K562 (cell line): ENCODE measurements around the gene MAP2K7. TPM values are rescaled to one million over a fixed set of nuclear protein-coding genes. Genes with fewer than 3 reads are reported as not detected.

Experiments
- ATAC-seq: fragments of 200-7000 bp; cut with Tn5 transposase; 3 replicates; pipeline ENCODE4 v1.9.1; 2020; ENCODE audit warnings: moderate library complexity
- BruUV-seq: library from RNA; stranded (reverse); fragments of 400-500 nt; replicated peaks from 2 replicates; lab custom pipeline; 2021; lab: Mats Ljungman, UMichigan
- CTCF ChIA-PET: fragments of 300-600 bp; formaldehyde crosslinking; extraction: SDS; loops from one replicate; lab custom pipeline; 2021; ENCODE audit warnings: low intra/inter-chr PET ratio; lab: Yijun Ruan, JAX
- POLR2A ChIA-PET: fragments of 300-600, 350-650 bp; sonication (Branson Sonifier 250); formaldehyde crosslinking; extraction: SDS; loops from one replicate; lab custom pipeline; 2021; ENCODE audit warnings: antibody characterized with exemption, inconsistent platforms; lab: Yijun Ruan, JAX
- DNase-seq, 4 experiments: peaks; one replicate each; pipeline versions ENCODE4 v3.0.0 to v3.0.0-alpha.2; 2011 to 2018; ENCODE audit warnings: low spot score in 3 of 4, mixed read lengths in 3 of 4; ENCODE audit errors: extremely low read depth in 1 of 4
- FAIRE-seq: peaks from 2 replicates; lab custom pipeline; 2011; peaks lifted over from hg19 to GRCh38; lab: Jason Lieb, UNC
- H2AFZ ChIP-seq: 2 replicates; pipeline ENCODE4 v1.6.0; 2011; ENCODE audit warnings: low read depth, low read length, control low read depth, inconsistent platforms
- H3K27ac ChIP-seq: fragments of 200-600 bp; 3 replicates; pipeline ENCODE4 v1.8.0; 2011; ENCODE audit warnings: low read depth, mild to moderate bottlenecking, control low read depth, inconsistent platforms, low read length, moderate library complexity, mixed read lengths; ENCODE audit errors: extremely low read depth
- H3K27me3 ChIP-seq, 2 experiments: fragments of 300-600 bp in 1 of 2; 2 replicates in 1 of 2; 3 replicates in 1 of 2; pipeline versions ENCODE4 v1.6.0 to v1.8.0; 2011; ENCODE audit warnings: inconsistent platforms in 2 of 2, low read length in 2 of 2, mild to moderate bottlenecking in 1 of 2, mixed read lengths in 1 of 2, moderate library complexity in 1 of 2; ENCODE audit not compliant: control insufficient read depth in 2 of 2, insufficient read depth in 2 of 2
- H3K36me3 ChIP-seq: fragments of 300-600 bp; 3 replicates; pipeline ENCODE4 v1.8.0; 2011; ENCODE audit warnings: mild to moderate bottlenecking, low read length, inconsistent platforms; ENCODE audit not compliant: control insufficient read depth, insufficient read depth
- H3K4me1 ChIP-seq, 2 experiments: fragments of 200-600 bp in 1 of 2; replicated peaks in 1 of 2; 2 replicates in 1 of 2; 3 replicates in 1 of 2; pipeline versions ENCODE4 v1.5.1 to v1.8.0; 2011; ENCODE audit warnings: inconsistent platforms in 2 of 2, low read length in 2 of 2, mild to moderate bottlenecking in 1 of 2, mixed read lengths in 1 of 2, moderate library complexity in 1 of 2; ENCODE audit not compliant: control insufficient read depth in 2 of 2, insufficient read depth in 2 of 2
- H3K4me2 ChIP-seq: 2 replicates; pipeline ENCODE4 v1.6.1; 2011; ENCODE audit warnings: low read length, control low read depth, inconsistent platforms, mixed read lengths; ENCODE audit not compliant: insufficient read depth
- H3K4me3 ChIP-seq: fragments of 200-600 bp; sonication (generic), shearing (Covaris generic); 2 replicates; pipeline ENCODE4 v1.5.1; 2016; ENCODE audit warnings: control low read depth, inconsistent platforms
- H3K79me2 ChIP-seq: fragments of 200-600 bp; 3 replicates; pipeline ENCODE4 v1.8.0; 2011; ENCODE audit warnings: low read length, inconsistent platforms; ENCODE audit not compliant: control insufficient read depth, insufficient read depth
- H3K9ac ChIP-seq, 2 experiments: 2 replicates each; pipeline versions ENCODE4 v1.6.0 to v1.6.1; 2011; ENCODE audit warnings: low read depth in 2 of 2, low read length in 2 of 2, control low read depth in 1 of 2, inconsistent platforms in 1 of 2, mild to moderate bottlenecking in 1 of 2, mixed read lengths in 1 of 2; ENCODE audit not compliant: insufficient read depth in 1 of 2
- H3K9me1 ChIP-seq: one replicate; pipeline ENCODE4 v1.6.0; 2011; ENCODE audit warnings: inconsistent platforms, mild to moderate bottlenecking, low read length, moderate library complexity; ENCODE audit not compliant: control insufficient read depth, insufficient read depth
- H3K9me3 ChIP-seq: replicated peaks from 2 replicates; pipeline ENCODE4 v1.5.1; 2011; ENCODE audit warnings: low read depth, low read length, inconsistent platforms; ENCODE audit not compliant: control insufficient read depth, insufficient read depth
- H4K20me1 ChIP-seq: replicated peaks from 2 replicates; pipeline ENCODE4 v1.6.1; 2011; ENCODE audit warnings: low read length, inconsistent platforms, mixed read lengths; ENCODE audit not compliant: control insufficient read depth, insufficient read depth
- ZNF224 ChIP-seq: sonication (generic); formaldehyde crosslinking; IDR thresholded peaks from 2 replicates; pipeline ENCODE4 v1.8.0; 2022; ENCODE audit warnings: mild to moderate bottlenecking, missing genetic modification reagents
- ZNF263 ChIP-seq: sonication (generic); formaldehyde crosslinking; IDR thresholded peaks from 2 replicates; pipeline ENCODE4 v1.8.0; 2022; ENCODE audit warnings: mild to moderate bottlenecking, missing genetic modification reagents, borderline replicate concordance
- WGBS: fragments of 100-300 bp; shearing (Covaris generic); methylation state at CpG from one replicate; pipeline ENCODE4 v1.1.6; 2016; ENCODE audit warnings: low coverage, mixed read lengths; ENCODE audit not compliant: insufficient coverage; ENCODE audit errors: missing lambda C conversion rate; 5-methylcytosine and 5-hydroxymethylcytosine counted together
- in situ Hi-C: fragments of 300-500 bp; cut with MboI; formaldehyde crosslinking; loops from 4 replicates; pipeline ENCODE4 v1.15.0; 2018; ENCODE audit warnings: inconsistent platforms, mixed read lengths
- intact Hi-C: fragments of 100-400 bp; cut with micrococcal nuclease; formaldehyde crosslinking; loops from 2 replicates; pipeline ENCODE4 v1.14.2; 2022
- polyA plus RNA-seq, 8 experiments: library from polyadenylated mRNA; depleted of rRNA in 4 of 8; stranded (reverse) in 5 of 8; unstranded in 3 of 8; fragments of >200 nt; fragmentation: Nextera tagmentation in 2 of 8; fragmentation: Illumina TruSeq in 1 of 8; extraction: Ambion mirVana in 2 of 8; extraction: Trizol in 1 of 8; gene quantifications; 2 replicates each; pipeline versions ENCODE4 v1.2.1 to v1.2.3, GENCODE V29; 2011 to 2014; ENCODE audit warnings: inconsistent platforms in 1 of 8, missing spikeins in 1 of 8
- total RNA-seq, 7 experiments: library from RNA; depleted of rRNA in 6 of 7; stranded (reverse); fragments of >200 nt in 6 of 7; fragmentation: Illumina TruSeq in 2 of 7; extraction: Trizol in 2 of 7; gene quantifications; 2 replicates each; pipeline versions ENCODE4 v1.2.1 to v1.2.3, GENCODE V29; 2011 to 2021; ENCODE audit warnings: low replicate concordance in 1 of 7

MAP2K7 gene
- total and polyA plus RNA-seq, 9 of the 15 experiments (the other 6 are each of a cell fraction or from before 2014, with no cell fraction given), result 0.51 to 45.8 (median 14.1) TPM

DNA sequence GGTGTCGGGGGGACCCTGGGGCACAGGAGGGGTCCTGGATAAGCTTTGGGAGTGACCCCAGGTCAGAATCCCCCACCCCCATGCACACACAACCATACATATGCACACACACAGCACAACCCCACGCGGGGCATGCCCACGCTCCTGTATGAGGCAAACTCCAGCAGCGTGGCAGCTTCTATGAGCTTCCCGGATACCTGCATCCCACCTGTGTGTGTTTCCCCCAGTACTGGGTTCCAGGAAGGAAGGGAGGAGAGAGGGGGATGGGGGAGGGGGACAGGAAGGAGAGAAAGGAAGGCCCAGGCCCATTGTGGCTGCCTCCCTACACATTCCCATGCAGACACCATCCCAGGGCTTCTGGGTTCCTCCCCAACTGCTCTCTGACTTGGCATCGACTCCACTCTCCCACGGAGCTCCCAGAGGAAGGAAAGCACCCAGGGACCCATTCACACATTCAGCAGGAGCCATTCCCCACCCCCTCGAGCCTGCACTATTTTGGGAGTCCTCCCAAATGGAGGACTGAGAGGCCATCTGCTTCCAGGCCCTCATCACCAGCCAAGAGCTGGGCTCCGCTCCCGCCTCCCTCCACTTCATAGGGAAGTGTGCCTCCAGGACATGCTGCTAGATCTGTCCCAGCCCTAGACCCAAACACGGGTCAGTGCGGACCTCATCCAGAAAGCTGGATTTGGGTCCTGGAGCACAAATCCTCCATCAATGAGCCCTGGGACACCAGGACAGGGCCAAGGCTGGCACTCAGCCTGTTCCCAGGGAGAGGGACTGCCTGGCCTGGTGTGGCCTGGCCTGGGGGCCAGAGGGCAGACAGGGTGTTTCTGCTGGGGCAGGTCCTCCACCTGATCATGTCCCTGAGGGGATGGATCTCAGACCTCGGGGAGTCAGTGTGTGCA is 42.7 kb upstream of the MAP2K7 start:
- no peak for DNase-seq
- Histone ChIP-seq H3K79me2 (no peaks in the 10 kb centered on the region), H4K20me1 (no peaks in the 10 kb centered on the region), H3K4me1 (peaks cover 22 to 91% of the 10 kb centered on the region in 2 experiments)
- BruUV-seq, result no TSS peak
- POLR2A ChIA-PET, result interaction anchor here (0.5 kb wide), 1 partner anchor 731 kb away, joined by 4 read pairs; no protein-coding TSS in a partner anchor
- CTCF ChIA-PET, result no interaction called here
- in situ Hi-C loops, result no loop called here
- TF ChIP-seq ZNF224 (CRISPR knock-in tag) (no peak), ZNF263 (CRISPR knock-in tag) (peak; percentile 81)
- TF ChIP-seq, all 486 proteins: peak for 1
- Histone ChIP-seq H3K4me2 (no peak overlapping the region), H3K9me3 (no peaks in the 10 kb centered on the region), H2AFZ (no peak overlapping the region), H3K9ac (peak overlapping the region in 1 of 2 experiments; percentile 86; a peak in 2 of 4 replicates), H3K36me3 (no peaks in the 10 kb centered on the region), H3K9me1 (peaks cover 6% of the 10 kb centered on the region), H3K27ac (no peak overlapping the region), H3K4me3 (no peak overlapping the region), H3K27me3 (no peaks in the 10 kb centered on the region)
- WGBS, result 68% methylated on average over 13 of the region's 14 CpGs
- FAIRE-seq, result no peak
- no peak for ATAC-seq
- intact Hi-C loops, result no loop called here
